Thyroid gland (tissue), 4 donors: ENCODE measurements around the gene OR10J1. TPM values are rescaled to one million over a fixed set of nuclear protein-coding genes. Genes with fewer than 3 reads are reported as not detected.

ENCODE experiments used
- DNase-seq, 2 donors: peaks; one replicate each; pipeline ENCODE4 v3.0.0-alpha.2; 2019
- H3K27ac ChIP-seq, 3 donors: fragments of 200-600 bp; sonication (generic); 1 replicate in 2 of 3; 2 replicates in 1 of 3; pipeline ENCODE4 v1.5.1; 2016 to 2019; ENCODE audit warnings: mild to moderate bottlenecking in 1 of 3, moderate library complexity in 1 of 3
- H3K27me3 ChIP-seq: fragments of 200-600 bp; sonication (generic); one replicate; pipeline ENCODE4 v1.5.1; 2019
- H3K36me3 ChIP-seq, 2 donors: fragments of 200-600 bp; sonication (generic); one replicate each; pipeline ENCODE4 v1.5.1; 2016 to 2019
- H3K4me1 ChIP-seq, 2 donors: fragments of 200-600 bp; sonication (generic); one replicate each; pipeline ENCODE4 v1.5.1; 2017 to 2019
- H3K4me3 ChIP-seq, 3 donors: fragments of 200-600 bp; sonication (generic); replicated peaks in 1 of 3; 1 replicate in 2 of 3; 2 replicates in 1 of 3; pipeline ENCODE4 v1.5.1; 2016; ENCODE audit warnings: mild to moderate bottlenecking in 1 of 3
- H3K9me3 ChIP-seq: fragments of 200-600 bp; sonication (generic); one replicate; pipeline ENCODE4 v1.5.1; 2017
- POLR2A ChIP-seq, 2 donors: fragments of 450-650 bp; IDR thresholded peaks; one replicate each; pipeline ENCODE4 v1.6.1; 2017; ENCODE audit warnings: antibody characterized with exemption in 2 of 2, mild to moderate bottlenecking in 2 of 2, moderate library complexity in 1 of 2
- WGBS, 2 donors: methylation state at CpG; one replicate each; pipeline ENCODE4 v1.1.5; 2017; 5-methylcytosine and 5-hydroxymethylcytosine counted together
- intact Hi-C: fragments of 100-400 bp; cut with DNase I; formaldehyde crosslinking; loops from one replicate; pipeline ENCODE4 v1.15.1; 2023
- total RNA-seq, 4 donors: library from RNA; depleted of rRNA; stranded (reverse); fragments of >200 nt; gene quantifications; one replicate each; pipeline ENCODE4 v1.2.3, GENCODE V29; 2016
- TF ChIP-seq, protein P1 (sequence below), 6 experiments: fragments of 200-600 bp in 3 of 6; fragments of 450-650 bp in 3 of 6; sonication (generic) in 3 of 6; IDR thresholded peaks; one replicate each; pipeline ENCODE4 v1.5.1; 2016 to 2019; ENCODE audit warnings: antibody characterized with exemption in 6 of 6, mild to moderate bottlenecking in 2 of 6, inconsistent platforms in 1 of 6, moderate library complexity in 1 of 6

Gene OR10J1
- total RNA-seq, 4 donors from 2014 or later = not detected

DNA sequence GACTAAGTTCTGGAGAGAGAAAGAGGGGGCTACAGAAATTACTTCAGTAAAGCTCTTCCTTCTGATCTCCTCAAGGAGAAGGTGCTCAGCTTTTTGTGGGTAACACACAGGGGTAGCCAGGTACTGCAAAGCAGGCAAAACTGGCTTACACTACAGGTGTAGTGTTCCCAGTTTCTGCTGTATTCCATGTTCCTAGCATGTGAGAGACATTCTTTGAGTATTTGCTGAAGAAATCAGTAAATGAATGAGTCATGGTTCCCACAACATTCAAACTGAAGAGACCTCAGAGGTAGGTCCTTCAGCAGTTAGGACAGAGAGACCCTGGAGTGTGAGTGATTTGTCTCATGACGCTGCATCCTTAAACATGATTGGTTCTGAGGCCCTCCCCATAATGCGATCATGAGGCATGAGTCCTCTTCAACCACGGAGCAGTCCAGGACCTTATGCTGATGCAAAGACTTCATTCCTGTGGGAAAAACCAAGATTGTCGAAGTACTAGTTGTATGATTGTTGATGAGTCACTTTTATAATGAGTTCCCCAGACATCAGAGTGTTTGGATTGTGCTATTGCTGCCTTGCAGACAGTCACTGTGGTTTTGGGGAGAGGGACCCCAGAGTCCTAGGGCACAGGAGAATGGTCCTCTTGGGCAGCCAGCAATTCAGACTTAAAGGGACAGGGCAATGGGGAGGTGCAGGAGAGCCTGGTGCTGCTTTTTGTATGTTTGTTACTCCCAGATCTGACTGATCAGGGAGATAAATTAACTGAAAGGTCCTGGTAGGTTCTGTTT, 10.3 kb upstream of the OR10J1 start:
- no peak for TF ChIP-seq POLR2A (IDR thresholded peaks at IDR 0.05)
- TF ChIP-seq, protein P1, sequence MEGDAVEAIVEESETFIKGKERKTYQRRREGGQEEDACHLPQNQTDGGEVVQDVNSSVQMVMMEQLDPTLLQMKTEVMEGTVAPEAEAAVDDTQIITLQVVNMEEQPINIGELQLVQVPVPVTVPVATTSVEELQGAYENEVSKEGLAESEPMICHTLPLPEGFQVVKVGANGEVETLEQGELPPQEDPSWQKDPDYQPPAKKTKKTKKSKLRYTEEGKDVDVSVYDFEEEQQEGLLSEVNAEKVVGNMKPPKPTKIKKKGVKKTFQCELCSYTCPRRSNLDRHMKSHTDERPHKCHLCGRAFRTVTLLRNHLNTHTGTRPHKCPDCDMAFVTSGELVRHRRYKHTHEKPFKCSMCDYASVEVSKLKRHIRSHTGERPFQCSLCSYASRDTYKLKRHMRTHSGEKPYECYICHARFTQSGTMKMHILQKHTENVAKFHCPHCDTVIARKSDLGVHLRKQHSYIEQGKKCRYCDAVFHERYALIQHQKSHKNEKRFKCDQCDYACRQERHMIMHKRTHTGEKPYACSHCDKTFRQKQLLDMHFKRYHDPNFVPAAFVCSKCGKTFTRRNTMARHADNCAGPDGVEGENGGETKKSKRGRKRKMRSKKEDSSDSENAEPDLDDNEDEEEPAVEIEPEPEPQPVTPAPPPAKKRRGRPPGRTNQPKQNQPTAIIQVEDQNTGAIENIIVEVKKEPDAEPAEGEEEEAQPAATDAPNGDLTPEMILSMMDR (IDR thresholded peaks at IDR 0.05) = no peak
- intact Hi-C loops = no loop called here

DNA sequence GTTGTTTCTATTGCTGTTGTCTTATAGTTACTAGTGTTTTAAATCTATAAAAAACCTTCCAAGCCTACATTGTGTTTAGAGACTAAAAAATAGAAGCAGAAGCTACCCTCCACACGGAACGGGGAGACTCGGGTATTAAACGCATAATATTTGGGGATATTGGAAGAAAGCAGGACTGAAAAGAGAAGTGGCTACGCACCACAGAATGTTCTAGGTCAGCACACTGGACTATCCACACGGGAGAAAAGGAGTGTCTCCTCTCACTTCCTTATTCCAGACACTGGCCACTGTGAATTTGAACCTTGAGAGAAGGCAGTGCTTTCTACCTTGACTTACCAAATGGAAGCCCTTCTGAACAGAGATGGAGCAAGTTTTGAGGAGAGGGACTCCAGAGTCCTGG, 8.5 kb upstream of the OR10J1 start:
- 84 to 89% methylated on average over 6 of the region's 6 CpGs for WGBS, 2 donors
- intact Hi-C loops = no loop called here
- DNase-seq = no peak

More for the DNA sequence above, 10.3 kb upstream of the OR10J1 start:
- no peaks in the 10 kb centered on the region for H3K36me3 ChIP-seq
- H3K4me3 ChIP-seq = no peak overlapping the region
- no peaks in the 10 kb centered on the region for H3K9me3 ChIP-seq
- DNase-seq = no peak
- 85% methylated on average over 4 of the region's 4 CpGs for WGBS, 2 donors
- no peaks in the 10 kb centered on the region for H3K27me3 ChIP-seq
- no peak overlapping the region for H3K27ac ChIP-seq
- no peaks in the 10 kb centered on the region for H3K4me1 ChIP-seq

DNA sequence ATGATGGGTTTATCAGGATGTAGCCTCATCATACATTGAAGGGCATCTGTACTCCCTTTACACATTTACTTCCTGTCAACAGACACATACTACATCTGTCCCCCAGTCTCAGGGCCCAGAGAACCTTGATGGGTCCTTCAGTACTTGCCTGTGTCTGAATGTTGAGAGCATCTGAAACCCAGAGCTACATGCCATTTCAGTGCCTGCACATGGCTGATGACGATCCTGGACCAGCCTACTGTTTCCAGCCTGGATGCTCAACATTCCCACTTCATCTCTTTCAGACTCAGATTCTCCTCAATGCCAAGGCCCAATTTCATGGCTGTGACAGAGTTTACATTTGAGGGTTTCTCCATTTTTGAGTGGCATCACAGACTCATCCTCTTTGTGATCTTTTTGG, 7.6 kb upstream of the OR10J1 start, which contains the start of gene OR10J4:
Gene OR10J4, plus strand, starts transcription at position 301 of the 400 bp plus-strand sequence.
- H3K9me3 ChIP-seq = no peaks in the 10 kb centered on the region
- no peaks in the 10 kb centered on the region for H3K36me3 ChIP-seq
- DNase-seq = no peak
- no peaks in the 10 kb centered on the region for H3K4me1 ChIP-seq
- intact Hi-C loops = no loop called here
- TF ChIP-seq POLR2A (IDR thresholded peaks at IDR 0.05) = no peak
- TF ChIP-seq, protein P1 (IDR thresholded peaks at IDR 0.05) = no peak
- H3K4me3 ChIP-seq = no peak within 1 kb of the TSS
- H3K27me3 ChIP-seq = no peaks in the 10 kb centered on the region
- 90 to 100% methylated on average over 1 of the region's 1 CpG for WGBS, 2 donors
- no peak within 1 kb of the TSS for H3K27ac ChIP-seq

More for the DNA sequence above, 8.5 kb upstream of the OR10J1 start:
- H3K4me3 ChIP-seq = no peak overlapping the region
- TF ChIP-seq, protein P1 (IDR thresholded peaks at IDR 0.05) = no peak
- no peak for TF ChIP-seq POLR2A (IDR thresholded peaks at IDR 0.05)
- H3K27me3 ChIP-seq = no peaks in the 10 kb centered on the region
- no peaks in the 10 kb centered on the region for H3K9me3 ChIP-seq
- no peaks in the 10 kb centered on the region for H3K4me1 ChIP-seq
- no peaks in the 10 kb centered on the region for H3K36me3 ChIP-seq
- no peak overlapping the region for H3K27ac ChIP-seq

DNA sequence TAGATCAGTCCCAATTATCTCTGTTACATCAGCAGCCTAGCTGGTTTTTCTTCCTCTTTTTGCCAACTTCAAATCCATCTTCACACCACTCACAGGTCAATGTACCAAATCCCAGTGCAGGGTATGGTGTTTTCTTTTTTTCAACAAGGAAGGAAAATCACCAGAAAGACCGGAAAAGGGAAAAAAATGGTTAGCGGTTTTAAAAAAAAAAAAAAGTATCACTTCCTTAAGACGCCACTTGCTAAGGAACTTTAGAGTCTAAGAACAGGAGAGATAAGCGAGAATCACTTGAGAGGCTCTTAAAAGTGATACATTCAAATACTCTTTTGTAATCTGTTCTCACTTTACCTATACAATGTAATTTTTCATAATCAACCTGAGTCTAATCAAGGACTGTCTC, 3.1 kb upstream of the OR10J1 start:
- no peaks in the 10 kb centered on the region for H3K4me1 ChIP-seq
- no peak for TF ChIP-seq POLR2A (IDR thresholded peaks at IDR 0.05)
- TF ChIP-seq, protein P1 (IDR thresholded peaks at IDR 0.05) = no peak
- no peaks in the 10 kb centered on the region for H3K9me3 ChIP-seq
- H3K27me3 ChIP-seq = no peaks in the 10 kb centered on the region
- H3K36me3 ChIP-seq = no peaks in the 10 kb centered on the region
- no peak for DNase-seq
- no peak overlapping the region for H3K4me3 ChIP-seq
- intact Hi-C loops = no loop called here
- H3K27ac ChIP-seq = no peak overlapping the region
- WGBS, 2 donors = 57 to 58% methylated on average over 4 of the region's 4 CpGs

DNA sequence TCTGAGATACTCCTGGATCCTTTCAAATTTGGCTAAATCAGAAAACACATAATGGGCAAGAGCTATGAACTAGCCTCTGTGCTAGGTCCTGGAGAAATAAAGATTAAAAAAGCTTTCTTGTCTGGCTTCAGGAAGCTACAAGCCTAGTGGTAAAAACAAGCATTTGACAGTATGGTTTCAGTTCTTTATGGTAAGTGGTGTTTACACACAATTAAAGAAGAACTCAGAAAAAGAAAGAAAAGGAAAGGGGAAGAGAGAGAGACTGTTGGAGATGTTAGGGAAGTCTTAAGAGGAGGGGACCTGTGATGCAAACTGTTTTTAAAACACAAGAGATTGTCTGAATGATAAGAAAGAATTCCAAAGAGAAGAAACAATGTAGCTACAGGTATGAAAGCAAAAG, 1.8 kb downstream of the OR10J1 start:
- Histone ChIP-seq H3K4me3 (no peak overlapping the region), H3K27ac (no peak overlapping the region), H3K27me3 (no peaks in the 10 kb centered on the region), H3K9me3 (no peaks in the 10 kb centered on the region), H3K36me3 (no peaks in the 10 kb centered on the region), H3K4me1 (no peaks in the 10 kb centered on the region)
- TF ChIP-seq, protein P1 (IDR thresholded peaks at IDR 0.05) = no peak
- TF ChIP-seq POLR2A (IDR thresholded peaks at IDR 0.05) = no peak
- DNase-seq = no peak
- intact Hi-C loops = no loop called here
